HG03571 (cell line): ENCODE data around the gene HLA-DMB.

Source experiments
- ATAC-seq: cut with Tn5 transposase; IDR thresholded peaks from one replicate; pipeline ENCODE4 v1.9.1; 2021; ENCODE audit not compliant: unreplicated experiment

Gene HLA-DMB

DNA sequence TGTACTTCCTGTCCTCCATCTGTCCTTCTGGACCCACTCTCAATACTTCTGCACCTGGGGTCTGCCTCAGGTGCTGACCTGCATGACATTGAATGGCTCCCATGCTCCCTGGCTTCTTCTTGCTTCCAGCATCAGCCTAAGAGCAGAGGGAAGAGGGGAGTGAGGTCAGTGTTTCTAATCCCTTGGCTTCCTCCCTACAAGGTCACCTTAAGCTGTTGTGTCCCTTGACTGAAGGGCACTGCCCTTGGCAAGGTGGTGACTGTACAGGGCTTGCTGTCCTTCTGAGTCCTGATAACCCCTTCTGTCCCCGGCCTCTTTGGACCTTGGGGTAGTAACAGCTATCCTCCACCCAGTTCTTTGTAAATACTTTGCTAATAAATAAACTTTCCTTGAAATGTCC, 9.6 kb downstream of the HLA-DMB start:
- no peak for ATAC-seq

- ATAC-seq, result no peak
Observed at GRCh38 chr6:32922083-32922482, 18.7 kb downstream of the HLA-DMB start.

- ATAC-seq, result no peak
Observed at GRCh38 chr6:32920715-32921114, 20.1 kb downstream of the HLA-DMB start.

GRCh38 chr6:32912951-32913350, 27.9 kb downstream of the HLA-DMB start:
- ATAC-seq, result no peak

DNA sequence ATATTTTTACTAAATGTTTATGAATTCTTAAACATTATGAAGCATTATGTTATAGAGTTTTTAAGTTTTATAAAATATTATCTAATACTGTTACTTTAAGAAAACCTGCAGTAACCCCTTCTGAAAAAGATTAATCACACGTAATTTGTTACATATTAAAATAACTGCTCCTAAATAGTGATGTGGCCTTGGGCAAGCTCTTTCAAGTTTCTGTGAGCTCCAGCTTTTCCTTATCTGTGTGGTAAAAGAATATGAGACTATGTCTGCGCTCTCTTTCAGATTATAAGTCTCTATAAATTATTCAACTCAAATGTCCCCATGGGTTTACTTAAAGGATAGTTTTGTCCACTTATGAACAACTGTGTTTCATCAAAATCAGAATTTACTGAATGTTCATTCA, 31.9 kb downstream of the HLA-DMB start:
- ATAC-seq, result no peak

GRCh38 chr6:32906539-32906938, 34.3 kb downstream of the HLA-DMB start:
- no peak for ATAC-seq

GRCh38 chr6:32905078-32905477, 35.8 kb downstream of the HLA-DMB start:
- ATAC-seq, result no peak

DNA sequence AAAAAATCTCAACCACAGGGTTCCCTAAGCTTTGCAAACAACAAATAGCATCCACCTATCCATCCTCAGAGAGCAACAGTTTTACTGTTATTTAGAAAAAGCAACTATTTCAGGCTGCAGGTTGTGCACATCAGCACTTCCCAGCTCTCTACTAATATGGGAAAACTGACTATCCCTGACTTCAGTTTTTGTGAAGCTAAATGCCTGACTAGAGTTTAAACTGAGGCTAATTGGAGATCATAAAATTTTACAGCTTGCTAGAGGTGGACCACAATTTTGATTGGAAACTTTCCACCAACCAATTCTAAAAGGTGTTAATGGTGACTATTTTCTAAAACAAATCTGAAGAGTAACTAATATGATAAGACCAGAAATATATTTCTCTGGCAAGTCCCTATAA, 36.9 kb downstream of the HLA-DMB start:
- ATAC-seq, result no peak

DNA sequence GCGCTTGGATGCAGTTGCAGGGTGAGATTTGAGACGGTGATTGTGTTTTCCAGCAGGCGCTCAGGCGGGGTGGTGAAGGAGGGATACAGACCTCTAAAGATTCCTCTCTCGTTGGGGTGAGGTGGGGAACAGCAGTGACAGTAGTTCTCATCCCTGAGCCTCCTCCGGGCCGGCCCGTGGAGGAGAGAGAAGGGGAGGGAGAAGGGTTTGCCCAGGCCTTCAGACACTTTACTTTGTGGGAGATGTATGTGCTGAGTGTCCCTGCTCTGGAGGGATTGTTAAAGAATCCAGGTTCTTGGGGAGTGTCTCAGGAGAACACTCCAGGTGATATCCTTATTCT, 45.9 kb downstream of the HLA-DMB start:
- no peak for ATAC-seq

DNA sequence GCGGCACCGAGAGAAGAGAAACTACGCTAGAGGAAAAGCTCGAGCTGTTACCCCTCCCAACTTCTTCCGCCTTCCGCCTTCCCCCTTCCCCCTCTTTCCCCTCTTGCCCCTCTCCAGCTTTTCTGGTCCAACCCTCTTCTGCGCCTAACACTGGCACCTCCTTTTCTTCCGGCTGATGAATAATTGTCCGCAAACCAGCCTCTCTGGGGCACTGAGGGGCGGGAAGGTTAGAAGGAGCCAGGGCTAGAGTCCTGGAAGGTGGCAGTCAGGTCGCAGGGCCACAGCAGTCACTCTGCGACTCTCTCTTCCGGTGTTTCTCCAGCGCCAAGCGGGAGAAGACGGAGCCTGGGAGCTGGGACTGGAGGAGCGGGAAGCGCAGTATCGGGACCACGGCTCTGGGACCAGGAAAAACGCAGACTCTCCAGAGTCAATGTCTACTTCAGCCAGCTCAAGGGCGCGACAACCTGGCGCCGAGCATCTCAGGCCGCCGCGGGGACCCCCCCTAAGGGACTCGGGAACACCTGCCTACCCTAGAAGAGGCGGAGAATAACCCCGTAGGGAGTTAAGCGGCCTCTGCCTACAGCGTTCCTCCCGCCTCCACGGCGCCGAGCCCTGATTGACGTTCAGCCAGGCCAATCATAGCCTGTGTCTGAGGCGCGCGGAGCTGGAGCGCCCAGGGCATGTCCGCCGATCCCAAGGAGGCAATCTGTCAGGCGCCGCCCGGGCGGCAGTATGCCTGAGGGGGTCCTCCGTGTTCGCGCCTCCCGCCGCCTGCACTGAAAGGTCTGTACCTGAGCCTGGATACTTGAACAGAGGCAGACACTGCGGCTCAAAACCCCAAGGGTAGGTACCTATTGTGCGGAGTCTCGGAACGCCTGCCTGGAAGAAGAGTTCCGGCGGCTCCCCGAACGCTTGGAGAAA, 46.5 kb downstream of the HLA-DMB start:
- ATAC-seq, result peak; percentile 91

DNA sequence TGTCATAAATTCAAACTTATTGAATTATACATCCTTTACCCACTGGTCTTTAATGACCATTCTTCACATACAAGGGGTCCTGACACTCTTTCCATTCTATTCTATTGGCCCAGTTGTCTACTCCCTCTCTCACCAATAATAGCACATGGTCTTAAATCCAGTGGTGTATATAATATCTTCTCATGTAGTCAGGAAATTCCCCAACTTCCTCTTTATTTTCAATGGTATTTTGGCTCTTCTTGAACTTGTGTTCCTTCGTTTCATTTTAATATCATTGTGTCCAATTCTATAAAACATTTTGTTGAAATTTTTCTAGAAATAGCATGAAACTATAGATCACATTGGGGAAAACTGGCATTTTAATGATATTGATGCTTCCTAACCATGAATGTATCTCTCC, 50.0 kb downstream of the HLA-DMB start:
- no peak for ATAC-seq

- ATAC-seq, result no peak
Observed at GRCh38 chr6:32889533-32889932, 51.3 kb downstream of the HLA-DMB start.

- no peak for ATAC-seq
Observed at GRCh38 chr6:32888576-32888975, 52.3 kb downstream of the HLA-DMB start.

- no peak for ATAC-seq
Observed at GRCh38 chr6:32887616-32888015, 53.2 kb downstream of the HLA-DMB start.

GRCh38 chr6:32886681-32887383, 54.0 kb downstream of the HLA-DMB start:
- ATAC-seq, result no peak

- no peak for ATAC-seq
Observed at GRCh38 chr6:32885698-32886286, 55.0 kb downstream of the HLA-DMB start.
